GM19438 (cell line): ENCODE data around the gene CREBRF.
"Not testable (repeated sequence)": the region's sequence is repeated elsewhere in the genome, so short reads cannot be mapped to it uniquely, and the experiment has no call there.

Experiments used
- ATAC-seq: cut with Tn5 transposase; IDR thresholded peaks from one replicate; pipeline ENCODE4 v1.9.1; 2021; ENCODE audit warnings: low read depth; ENCODE audit not compliant: unreplicated experiment

Gene CREBRF, protein sequence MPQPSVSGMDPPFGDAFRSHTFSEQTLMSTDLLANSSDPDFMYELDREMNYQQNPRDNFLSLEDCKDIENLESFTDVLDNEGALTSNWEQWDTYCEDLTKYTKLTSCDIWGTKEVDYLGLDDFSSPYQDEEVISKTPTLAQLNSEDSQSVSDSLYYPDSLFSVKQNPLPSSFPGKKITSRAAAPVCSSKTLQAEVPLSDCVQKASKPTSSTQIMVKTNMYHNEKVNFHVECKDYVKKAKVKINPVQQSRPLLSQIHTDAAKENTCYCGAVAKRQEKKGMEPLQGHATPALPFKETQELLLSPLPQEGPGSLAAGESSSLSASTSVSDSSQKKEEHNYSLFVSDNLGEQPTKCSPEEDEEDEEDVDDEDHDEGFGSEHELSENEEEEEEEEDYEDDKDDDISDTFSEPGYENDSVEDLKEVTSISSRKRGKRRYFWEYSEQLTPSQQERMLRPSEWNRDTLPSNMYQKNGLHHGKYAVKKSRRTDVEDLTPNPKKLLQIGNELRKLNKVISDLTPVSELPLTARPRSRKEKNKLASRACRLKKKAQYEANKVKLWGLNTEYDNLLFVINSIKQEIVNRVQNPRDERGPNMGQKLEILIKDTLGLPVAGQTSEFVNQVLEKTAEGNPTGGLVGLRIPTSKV

DNA sequence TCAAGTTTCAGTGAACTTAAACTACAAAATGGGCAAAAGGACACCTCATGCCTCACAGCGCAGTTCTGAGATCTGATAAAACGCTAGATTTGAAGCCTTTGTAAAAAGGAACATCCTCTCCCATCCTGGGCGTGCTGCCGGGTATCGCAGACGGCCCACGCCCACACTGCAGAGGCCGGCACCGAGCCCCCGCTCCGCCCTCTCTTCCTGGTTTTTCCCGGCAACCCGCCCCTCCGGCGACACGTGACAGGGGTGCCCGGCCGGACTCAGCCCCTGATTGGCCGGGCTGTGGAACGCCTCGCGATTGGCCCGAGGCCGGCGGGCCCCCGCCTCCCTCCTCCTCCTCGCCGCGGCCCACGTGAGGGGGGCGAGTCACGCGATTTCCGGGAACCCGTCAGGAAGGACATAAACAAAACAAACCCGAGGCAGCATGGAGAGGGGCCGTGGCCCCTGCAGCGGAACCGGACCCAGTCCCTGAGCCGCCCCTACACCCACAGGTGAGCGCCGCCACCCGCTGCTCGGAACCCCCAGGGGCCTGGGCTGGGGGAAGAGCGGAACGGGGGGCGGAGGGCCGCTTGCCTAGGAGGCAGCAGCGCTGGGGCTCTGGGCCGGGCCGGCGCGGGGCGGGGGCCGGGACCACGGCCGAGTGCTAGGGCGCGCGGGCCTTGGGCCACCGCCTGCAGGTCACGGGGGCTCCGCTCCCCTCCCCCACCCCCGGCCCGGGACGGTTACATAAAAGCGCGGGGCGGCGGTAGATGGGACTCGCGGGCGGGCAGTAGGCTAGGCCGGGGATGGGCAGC is at the start of gene CREBRF:
Gene CREBRF (plus strand): TSS at position 370 of the 800 bp plus-strand sequence. CDS start 24,424 bp downstream, outside the sequence.
- ATAC-seq, result peak; percentile 73

DNA sequence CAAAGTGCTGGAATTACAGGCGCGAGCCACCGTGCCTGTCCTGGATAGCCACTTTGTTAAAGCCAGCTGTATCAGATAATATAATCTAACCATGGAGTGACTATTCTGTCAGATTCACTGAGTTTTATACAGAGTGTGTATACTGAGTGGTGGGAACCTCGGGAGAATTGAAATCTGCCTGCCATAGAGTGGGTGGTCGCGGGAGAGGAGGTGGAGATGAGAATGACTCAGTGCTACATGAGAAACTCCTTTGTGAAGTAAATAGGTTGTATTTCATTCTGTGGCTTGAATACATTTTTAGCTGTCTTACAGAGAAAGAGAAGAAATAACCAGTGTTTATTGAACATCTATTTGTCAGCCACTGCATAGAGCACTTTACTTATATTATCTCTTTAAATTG is 46.1 kb upstream of the CREBRF start:
- no peak for ATAC-seq

DNA sequence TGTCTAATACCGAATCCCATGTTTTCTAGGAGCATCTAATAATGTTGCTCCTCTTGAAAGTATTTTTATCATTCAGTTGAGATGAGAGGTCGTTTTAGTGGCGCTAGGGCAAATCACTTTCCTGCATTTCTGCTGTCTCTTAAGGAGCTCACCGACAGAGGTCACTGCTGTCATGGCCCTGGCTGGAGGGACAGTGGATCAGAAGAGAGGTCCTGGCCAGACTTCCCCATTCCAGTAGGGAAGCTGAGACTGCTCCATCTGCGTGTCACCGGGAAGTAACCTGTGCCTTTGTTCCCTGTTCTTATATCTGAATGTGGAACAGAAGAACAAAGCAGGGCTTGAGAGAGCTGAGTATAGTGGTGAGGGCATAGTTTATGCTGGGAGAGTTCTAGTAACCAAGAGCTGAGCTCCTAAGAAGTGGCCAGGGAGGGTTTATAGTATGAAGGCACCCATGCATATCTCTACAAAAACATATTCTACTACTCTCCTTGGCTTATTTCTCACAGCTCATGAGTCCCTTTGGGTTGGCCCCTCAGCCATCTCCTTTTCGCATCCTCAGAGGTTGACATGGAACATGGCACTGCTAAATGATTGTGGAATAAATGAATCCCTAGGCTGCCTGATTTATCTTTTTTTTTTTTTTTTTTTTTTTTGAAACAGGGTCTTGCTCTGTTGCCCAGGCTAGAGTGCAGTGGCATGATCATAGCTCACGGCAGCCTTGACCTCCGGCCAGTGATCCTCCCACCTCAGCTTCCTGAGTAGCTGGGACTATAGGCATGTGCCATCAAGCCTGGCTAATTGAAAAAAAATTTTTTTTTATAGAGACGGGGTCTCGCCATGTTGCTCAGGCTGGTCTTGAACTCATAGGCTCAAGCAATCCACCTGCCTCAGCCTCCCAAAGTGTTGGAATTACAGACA is 45.3 kb upstream of the CREBRF start:
- no peak for ATAC-seq

GRCh38 chr5:173011566-173011965 is 44.6 kb upstream of the CREBRF start:
- ATAC-seq, result no peak

DNA sequence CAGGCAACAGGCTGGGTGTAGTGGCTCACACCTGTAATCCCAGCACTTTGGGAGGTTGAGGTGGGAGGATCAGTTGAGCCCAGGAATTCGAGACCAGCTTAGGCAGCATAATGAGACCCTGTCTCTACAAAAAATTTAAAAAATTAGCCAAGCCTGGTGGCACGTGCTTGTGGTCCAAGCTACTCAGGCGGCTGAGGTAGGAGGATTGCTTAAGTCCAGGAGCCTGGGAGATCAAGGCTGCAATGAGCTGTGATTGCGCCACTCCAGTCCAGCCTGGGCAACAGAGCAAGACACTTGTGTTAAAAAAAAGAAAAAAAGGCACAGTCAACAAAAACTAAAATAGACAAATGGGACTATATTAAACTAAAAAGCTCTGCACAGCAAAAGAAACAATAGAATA is 43.3 kb upstream of the CREBRF start:
- no peak for ATAC-seq

GRCh38 chr5:173014671-173015070 is 41.5 kb upstream of the CREBRF start:
- no peak for ATAC-seq

DNA sequence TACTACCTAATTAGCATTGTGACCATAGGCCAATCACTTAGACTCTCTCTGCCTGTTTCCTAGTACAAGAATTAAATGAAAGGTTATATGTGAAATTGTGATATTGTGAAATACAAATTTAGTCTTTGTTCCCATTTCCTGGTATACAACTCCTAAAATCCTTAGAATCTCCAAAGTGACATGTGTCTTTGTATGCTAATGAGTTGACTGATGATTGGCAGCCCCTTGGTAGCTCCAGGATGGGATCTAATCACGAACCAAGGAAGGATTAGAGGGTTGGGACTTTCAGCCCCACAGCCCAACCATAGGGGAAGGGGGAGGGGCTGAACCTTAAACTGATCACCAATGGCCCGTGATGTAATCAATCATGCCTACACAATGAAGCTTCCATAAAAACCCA is 41.0 kb upstream of the CREBRF start:
- ATAC-seq, result no peak

DNA sequence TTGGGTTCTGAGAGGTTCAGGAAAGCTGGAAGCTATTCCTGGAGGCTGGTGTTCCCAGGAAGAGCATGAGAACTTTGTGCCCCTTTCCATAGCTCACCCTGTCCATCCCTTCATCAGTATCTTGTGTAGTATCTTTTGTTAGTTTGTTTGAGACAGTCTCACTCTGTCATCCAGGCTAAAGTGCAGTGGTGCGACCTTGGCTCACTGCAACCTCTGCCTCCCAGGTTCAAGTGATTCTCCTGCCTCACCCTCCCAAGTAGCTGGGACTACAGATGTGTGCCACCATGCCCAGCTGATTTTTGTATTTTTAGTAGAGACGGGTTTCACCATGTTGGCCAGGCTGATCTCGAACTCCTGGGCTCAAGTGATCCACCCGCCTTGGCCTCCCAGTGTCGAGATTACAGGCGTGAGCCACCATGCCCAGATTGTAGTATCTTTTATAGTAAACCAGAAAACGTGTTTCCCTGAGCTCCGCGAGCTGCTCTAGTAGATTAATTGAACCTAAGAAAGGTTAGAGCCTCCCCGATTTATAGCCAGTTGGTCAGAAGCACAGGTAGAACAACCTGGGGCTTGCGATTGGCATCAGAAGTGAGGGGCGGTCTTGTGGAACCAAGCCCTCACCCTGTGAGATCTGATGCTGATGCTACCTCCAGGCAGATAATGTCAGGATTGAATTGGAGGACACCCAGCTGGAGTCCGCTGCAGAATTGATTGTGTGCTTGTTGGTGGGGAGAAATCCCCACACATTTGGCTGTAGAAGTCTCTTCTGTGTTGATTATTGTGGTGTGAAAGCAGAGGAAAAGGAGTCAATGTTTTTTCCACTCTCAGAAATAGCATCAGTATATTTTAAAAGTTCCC is 40.3 kb upstream of the CREBRF start:
- ATAC-seq, result no peak

GRCh38 chr5:173016598-173017046 is 39.5 kb upstream of the CREBRF start:
- ATAC-seq, result no peak

GRCh38 chr5:173017087-173017486 is 39.1 kb upstream of the CREBRF start:
- not testable (repeated sequence) for ATAC-seq

DNA sequence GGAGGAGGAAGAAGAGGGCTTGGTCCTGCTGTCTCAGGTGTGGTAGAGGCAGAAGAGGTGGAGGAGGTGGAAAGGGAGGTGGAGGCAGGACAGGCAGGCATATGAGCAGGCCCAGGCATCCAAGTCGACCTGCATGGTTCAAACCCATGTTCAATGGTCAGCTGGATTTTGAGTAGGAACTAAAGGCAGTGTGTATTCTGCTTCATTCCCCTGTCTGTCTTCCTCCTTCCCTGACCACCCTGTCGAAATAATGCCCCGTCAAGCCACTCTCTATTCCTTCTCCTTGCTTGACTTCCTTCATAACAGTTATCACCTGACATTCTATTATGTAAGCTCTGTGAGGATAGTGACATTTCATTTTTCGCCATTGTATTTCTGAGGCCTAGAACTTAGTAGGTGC is 37.8 kb upstream of the CREBRF start:
- ATAC-seq, result no peak

GRCh38 chr5:173020154-173020581 is 36.0 kb upstream of the CREBRF start:
- ATAC-seq, result no peak

- no peak for ATAC-seq
These were observed 35.5 kb upstream of the CREBRF start for GRCh38 chr5:173020643-173021042.

- no peak for ATAC-seq
These were observed 30.5 kb upstream of the CREBRF start for GRCh38 chr5:173025651-173026050.

DNA sequence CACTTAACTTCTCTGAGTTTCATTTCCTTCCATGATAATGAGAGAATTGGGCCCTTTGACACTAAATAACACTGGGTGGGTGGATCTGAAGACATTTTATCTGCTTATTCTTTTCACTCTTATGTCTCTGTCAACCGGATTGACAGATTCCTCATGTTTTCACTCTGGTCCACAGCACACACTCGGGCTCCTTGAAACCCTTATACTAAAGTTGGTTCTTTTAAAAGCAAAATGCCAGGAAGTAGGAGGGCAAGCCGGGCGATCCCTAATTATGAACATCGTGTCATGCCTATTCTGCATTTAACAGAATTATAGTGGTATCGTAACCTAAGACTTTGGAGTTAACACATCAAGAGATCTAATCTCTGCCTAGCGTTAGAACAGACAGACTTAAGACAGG is 28.2 kb upstream of the CREBRF start:
- ATAC-seq, result no peak

- no peak for ATAC-seq
These were observed 27.3 kb upstream of the CREBRF start for GRCh38 chr5:173028811-173029327.

GRCh38 chr5:173029499-173029921 is 26.6 kb upstream of the CREBRF start:
- ATAC-seq, result no peak

GRCh38 chr5:173032096-173032495 is 24.1 kb upstream of the CREBRF start:
- ATAC-seq, result not testable (repeated sequence)

- ATAC-seq, result no peak
These were observed 23.4 kb upstream of the CREBRF start for GRCh38 chr5:173032730-173033129.
